Hippocampal formation (tissue), 2 donors: ENCODE results near the gene IL21R.
"Not testable (repeated sequence)": the region's sequence is repeated elsewhere in the genome, so short reads cannot be mapped to it uniquely, and the experiment has no call there.

Source experiments
- DNase-seq, 2 donors: peaks; one replicate each; lab custom pipeline; 2025; lab: John Stamatoyannopoulos, UW

IL21R gene

GRCh38 chr16:27374804-27375425 lies 27.1 kb upstream of the IL21R start:
- peak; percentile 2 to 49 for DNase-seq

DNA sequence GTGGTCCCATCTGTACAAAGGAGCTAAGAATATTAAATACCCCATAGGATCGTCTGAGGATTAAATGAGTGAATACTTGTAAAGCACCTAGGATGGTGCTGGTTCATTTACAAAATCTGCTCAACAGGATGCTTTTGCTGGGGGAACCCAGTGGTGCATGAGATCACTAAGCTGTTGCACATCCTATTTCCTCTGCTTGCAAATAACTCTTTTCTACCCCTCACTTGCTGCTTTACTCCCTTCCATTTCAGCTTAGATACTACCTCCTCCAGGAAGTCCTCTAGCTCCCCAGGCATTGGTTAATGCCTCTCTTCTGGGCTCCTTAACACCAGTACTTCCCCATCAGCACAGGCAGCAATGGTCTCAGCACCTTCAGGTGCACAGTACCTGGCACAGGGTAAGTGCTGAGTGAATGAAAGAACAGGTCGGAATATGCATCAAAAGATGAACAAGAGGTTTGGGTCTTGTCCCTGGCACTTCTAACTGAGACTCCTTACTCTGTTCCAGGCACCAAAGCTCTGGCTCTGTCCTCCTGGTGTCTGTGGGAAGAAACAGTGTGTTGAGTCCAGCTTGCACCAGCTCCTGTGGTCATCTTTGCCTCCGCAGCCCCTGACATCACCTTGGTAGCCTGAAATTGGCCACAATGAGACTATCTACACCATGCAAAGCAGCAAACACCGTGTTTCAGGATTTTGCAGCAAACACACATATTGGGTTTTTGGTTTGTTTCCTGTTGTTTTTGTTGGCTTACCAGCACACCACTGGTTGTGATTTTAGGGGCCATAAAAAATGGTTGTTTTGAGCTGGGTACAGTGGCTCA lies 24.1 kb upstream of the IL21R start:
- no peak for DNase-seq

DNA sequence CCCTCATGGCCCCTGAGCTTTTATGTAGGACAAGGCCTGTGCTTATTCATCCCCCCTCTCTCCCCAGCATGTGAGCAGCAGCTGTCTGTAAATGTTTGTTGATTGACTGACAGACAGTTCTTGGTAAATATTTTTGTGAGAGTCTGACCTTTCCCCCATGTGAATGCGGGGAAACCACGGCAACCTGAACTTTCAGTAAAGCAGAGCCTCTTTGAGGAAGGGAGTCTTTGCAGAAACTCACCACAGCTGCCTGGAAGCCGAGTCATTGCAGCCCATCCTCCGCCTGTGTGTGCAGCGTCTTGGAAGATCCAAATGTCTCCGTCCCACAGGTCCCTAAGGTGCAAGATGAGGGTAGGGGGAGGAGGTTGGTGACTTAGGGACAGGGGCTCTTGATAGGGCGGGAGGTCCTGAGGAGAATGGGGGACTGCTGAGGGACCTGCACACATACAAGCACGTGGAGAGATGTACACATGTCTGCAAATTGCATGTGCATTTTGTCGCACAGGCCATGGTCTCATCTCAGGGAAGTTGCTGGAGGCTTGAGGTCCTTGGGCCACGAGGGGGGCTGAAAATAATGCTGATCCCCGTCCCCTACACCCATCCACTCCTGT lies 23.0 kb upstream of the IL21R start:
- DNase-seq = no peak

DNA sequence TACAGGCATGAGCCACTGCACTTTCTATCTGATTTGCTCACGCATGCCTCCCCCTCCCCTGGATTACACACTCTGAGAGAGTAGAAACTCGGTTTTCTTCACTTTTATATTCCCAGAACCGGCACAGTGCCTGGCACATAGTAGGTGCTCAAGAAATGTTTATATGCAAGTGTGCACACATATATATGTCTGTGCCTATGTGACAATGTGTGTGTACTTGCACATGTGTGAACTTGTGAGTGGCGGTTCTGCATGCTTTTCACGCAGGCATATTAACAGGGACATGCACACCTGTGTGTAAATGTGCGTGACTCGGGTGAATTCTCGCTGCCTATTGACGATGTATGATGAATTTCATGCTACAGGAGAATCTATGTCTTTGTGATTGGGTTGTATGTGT lies 22.1 kb upstream of the IL21R start:
- DNase-seq = no peak

GRCh38 chr16:27381236-27381635 lies 20.7 kb upstream of the IL21R start:
- DNase-seq = no peak

DNA sequence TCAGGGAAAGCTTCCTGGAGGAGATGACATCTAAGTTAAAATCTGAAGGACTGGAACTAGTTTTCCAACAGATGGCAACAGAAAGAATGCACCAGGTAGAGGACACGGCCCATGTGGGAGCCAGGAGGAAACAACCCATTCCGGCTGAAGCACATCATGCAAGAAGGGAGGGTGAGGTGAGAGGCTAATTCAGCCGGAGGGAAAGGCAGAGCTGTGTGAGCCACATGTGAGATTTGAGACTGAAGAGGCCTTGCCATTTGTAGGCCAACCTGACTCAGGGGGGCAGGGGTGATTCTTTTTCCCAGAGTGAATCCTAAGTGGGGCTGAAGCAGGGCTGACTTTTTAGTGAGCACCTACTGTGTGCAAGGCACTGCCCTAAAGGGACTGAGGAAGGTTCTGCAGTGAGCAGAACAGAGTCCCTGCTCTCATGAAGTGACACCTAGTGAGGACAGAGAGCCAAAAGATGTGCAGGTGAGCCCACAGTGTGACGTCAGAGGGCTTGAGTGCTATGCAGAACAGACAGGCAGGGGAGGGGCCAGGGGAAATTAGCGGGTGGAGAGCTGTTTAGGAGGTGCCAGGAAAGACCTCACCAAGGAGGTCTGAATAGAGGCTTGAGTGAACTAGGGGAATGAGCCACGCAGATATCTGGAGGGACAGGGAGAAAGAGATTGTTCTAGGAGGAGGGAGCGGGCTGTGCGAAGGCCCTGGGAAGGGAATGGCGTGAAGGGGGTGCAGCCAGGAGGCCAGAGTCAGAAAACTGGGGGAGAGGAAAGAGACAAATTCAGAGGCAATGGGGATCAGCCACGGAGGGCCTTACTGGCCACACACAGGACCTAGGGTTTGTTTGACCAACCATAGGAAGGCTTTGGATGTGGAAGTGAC lies 19.8 kb upstream of the IL21R start:
- no peak for DNase-seq

DNA sequence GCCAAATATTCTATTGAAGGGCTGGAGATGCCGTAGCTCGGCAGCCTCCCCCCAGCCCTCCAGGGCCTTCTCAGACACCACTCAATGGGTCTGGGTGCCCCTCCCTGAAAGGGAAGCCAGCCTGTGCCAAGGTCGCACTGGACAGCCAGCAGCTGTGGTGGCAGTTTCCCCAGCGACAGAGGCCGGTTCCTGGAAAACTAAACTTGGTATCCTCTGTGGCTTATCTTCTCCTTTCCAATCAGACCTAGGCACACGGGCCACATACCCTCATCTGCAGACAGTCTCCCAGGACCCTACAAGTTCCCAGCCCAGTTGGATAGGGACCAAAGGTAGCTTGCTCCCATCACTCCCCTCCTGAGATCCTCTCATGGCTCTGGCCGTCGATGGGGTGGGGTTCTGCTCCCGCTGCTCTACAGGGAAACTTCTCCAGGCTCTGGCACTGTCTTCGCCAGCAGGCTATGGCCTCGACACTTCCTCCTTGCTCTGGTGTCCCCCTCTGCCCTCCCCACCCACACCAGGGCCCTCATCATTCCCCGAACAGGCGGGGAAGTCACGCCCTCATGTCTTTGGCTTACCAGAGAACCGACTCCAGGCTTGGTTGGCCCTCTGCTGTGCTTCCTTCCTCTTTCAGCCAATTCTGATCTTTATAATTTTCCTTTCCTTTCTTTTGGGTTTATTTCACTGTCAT lies 18.3 kb upstream of the IL21R start:
- DNase-seq = peak in 1 of 2 donors; percentile 9

DNA sequence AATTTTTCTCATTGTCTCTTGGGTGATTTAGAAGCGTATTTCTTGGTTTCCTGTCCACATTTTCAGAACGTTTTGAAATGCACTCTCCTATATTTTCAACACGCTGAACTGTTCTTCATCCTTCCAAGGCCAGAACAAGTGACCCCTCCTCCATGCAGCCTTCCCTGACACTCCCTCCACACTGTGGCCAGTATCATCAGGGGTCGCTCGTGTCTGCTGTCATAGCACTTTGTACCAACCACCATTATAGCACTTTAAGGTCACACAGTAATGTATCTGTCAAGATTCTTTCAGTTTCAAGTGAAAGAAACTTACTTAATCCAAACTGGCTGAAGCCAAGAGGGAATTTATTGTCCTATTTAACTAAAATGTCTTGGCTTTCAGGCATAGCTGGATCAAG lies 17.5 kb upstream of the IL21R start:
- no peak for DNase-seq

DNA sequence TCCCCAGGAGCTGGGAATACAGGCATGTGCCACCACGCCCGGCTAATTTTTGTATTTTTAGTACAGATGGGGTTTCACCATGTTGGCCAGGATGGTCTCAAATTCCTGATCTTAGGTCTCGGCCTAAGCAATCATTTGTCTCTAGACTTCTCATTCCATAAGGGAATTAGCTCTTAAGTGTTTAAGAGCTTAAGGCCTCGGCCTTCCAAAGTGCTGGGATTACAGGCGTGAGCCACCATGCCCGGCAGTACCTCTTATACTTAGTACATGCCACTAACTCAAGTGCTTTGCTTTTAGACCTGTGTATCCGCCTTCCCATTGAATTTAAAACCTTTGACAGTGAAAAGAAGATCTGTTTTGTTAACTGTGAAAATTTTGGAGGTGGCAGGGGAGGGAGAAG lies 16.6 kb upstream of the IL21R start:
- DNase-seq = no peak

GRCh38 chr16:27386674-27387073 lies 15.3 kb upstream of the IL21R start:
- no peak for DNase-seq

DNA sequence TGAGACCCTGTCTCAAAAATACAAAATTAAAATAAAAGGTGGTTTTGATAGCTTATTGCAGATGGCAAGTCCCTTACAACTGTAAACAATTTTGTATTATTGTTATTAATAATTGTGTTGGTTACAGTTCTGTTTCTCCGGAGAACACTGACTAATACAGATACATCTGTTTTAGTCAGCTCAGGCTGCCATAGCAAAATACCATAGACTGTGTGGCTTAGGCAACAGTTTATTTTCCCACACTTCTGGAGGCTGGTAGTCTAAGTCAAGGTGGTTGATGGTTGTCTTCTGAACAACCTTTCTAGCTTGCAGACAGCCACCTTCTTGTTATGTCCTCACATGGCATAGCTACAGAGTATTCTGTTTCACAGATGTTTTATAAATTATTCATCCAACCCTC lies 14.2 kb upstream of the IL21R start:
- no peak for DNase-seq

DNA sequence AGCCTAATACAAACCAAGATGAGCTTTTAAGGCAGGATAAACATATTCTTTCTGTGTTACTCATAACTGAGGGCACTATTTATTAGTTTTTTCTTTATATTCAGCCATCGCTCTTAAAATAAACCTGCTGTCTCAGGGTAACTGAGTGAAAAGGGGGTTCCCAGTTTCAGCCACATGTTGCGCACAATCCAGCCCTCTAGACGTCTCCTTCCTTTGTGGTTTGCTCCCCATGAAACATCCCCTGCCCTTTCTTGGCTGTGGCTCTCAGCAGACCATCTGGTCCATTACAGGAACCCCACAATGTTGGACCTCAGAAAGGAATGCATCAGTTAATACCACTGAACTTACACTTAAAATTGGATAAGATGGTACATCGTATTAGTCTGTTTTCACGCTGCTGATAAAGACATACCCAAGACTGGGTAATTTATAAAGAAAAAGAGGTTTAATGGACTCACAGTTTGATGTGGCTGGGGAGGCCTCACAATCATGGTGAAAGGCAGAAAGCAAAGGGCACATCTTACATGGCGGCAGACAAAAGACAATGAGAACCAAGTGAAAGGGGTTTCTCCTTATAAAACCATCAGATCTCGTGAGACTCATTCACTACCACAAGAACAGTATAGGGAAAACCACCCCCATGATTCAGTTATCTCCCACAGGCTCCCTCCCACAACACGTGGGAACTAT lies 12.6 kb upstream of the IL21R start:
- no peak for DNase-seq

DNA sequence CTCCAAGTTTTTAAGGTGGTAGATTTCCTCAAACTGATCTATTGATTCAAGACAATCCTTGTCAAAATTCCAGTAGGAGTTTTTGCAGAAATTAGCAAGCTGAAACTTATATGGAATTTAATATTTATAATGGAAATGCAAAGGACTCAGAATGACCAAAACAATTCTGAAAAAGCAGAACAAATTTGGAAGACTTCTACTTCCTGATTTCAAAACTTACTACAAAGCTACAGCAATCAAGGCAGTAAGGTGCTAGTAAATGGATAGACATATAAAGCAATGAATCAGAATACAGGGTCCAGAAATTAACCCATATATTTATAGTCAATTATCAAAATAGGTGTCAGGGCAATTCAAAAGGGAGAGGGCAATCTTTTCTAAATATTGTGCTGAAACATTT lies 11.8 kb upstream of the IL21R start:
- DNase-seq = no peak

- DNase-seq = no peak
Observed at GRCh38 chr16:27392671-27393070, 9.3 kb upstream of the IL21R start.

GRCh38 chr16:27394516-27394915 lies 7.5 kb upstream of the IL21R start:
- no peak for DNase-seq

DNA sequence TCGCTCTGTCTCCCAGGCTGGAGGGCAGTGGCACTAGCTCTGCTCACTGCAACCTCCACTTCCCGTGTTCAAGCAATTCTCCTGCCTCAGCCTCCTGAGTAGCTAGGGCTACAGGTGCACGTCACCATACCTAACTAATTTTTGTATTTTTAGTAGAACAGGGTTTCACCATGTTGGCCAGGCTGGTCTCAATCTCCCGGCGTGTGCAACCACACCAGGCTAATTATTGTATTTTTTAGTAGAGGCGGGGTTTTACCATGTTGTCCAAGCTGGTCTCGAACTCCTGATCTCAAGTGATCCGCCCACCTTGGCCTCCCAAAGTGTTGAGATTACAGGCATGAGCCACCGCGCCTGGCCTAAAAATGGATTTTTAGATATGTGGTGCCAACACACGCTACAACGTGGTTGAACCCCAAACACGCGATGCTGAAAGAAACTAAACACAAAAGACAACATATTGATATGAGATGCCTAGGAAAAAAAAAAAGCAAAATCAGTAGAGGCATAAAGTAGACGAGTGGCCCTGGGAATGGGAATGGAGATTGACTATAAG lies 3.6 kb upstream of the IL21R start:
- not testable (repeated sequence) for DNase-seq

DNA sequence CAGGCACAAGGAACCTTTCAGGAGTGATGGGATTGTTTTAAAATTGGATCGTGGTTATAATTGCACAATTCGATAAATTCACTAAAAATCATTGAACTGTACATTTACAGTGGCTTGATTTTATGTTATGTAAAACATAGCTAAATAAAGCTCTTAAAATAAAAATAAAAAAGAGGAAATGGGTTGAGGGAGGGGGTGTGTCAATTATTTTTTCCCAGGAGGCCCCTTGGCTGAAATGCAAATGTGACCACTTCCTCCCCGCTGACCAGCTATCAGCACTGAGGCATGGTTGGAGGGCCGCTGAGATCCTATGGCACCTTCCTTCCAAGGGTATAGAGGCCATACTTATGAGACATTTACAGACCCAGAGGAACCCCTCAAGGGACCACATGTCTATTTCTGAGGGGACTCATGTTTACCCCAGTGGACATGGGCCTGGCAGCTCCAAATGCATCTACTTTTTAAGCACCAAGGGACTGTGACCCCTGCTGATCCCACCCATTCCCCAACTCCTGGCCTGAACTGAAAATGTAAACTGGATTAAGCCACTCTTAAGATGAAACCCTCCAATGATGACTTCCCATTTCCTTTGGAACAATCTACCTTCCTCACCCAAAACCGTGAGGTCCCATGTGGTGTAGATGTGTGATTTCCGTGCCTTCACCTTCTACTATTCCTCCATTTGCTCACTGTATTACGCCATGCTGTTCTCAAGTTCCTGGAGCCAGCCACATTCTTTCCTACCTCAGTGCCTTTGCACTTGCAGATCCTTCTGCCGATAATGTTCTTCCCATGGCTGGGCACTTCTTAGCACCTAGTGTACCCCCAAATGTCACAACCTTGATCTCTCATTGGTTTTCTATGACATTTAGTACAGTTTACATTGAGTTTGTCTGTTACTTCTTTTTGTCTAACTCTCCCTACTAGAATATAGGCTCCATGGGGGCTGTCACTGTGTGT lies 2.8 kb upstream of the IL21R start:
- DNase-seq = no peak

GRCh38 chr16:27399969-27400368 lies 2.0 kb upstream of the IL21R start:
- no peak for DNase-seq
